ENCODE data around the gene GNAT3. TPM values are rescaled to one million over a fixed set of nuclear protein-coding genes. Genes with fewer than 3 reads are reported as not detected.

GNAT3 gene
- total and polyA plus RNA-seq, 2 of the 8 experiments (the other 6 are each of a cell fraction or from before 2014, with no cell fraction given) = not detected

DNA sequence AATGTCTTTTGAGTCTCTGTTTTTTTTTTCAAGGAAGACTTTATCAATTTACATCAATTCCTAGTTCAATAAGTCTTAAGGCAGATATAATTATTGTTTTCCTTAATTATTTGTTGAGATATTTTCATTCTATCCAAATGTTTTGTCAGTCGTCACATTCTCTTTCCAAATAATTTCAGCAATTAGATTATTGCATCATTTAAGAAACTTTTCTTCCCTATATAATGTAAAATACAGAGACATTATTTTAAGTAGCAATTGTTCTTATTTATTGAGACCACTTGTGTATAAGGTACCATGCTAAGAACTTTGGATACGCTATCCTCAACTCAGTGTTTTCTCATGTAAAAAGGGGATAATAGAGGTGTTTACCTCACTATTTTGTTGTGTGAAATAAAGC is 38.1 kb upstream of the GNAT3 start:
- H2BK5ac ChIP-seq (ENCODE audit: low read depth, low read length) = no peak overlapping the region
- H3K4ac ChIP-seq (replicated peaks; ENCODE audit: insufficient read length, low read depth, low read length) = no peak overlapping the region
- no peak for FAIRE-seq
- no peak for DNase-seq (ENCODE audit: low read depth in 1 of 2, low spot score in 2 of 2)
- CTCF ChIA-PET (ENCODE audit: partially characterized antibody) = no interaction called here
- H3K9me3 ChIP-seq (ENCODE audit: insufficient read depth in 2 of 2, low read depth in 1 of 2, low read length in 1 of 2) = no peaks in the 10 kb centered on the region
- H4K8ac ChIP-seq (ENCODE audit: extremely low read depth, insufficient read depth, low read length) = no peak overlapping the region
- H2BK20ac ChIP-seq (ENCODE audit: low read length) = no peak overlapping the region
- H2AK5ac ChIP-seq (ENCODE audit: low read depth, low read length) = no peak overlapping the region
- no peak overlapping the region for H4K91ac ChIP-seq (replicated peaks; ENCODE audit: insufficient read length, low read length)
- 92% methylated on average over 2 of the region's 2 CpGs; no CpG with 5 or more reads in 1 of the 2 experiments for WGBS, 2 experiments (ENCODE audit: extremely low coverage in 1 of 2, insufficient coverage in 1 of 2, insufficient read length in 1 of 2, insufficient replicate concordance in 2 of 2, low coverage in 1 of 2, low lambda C conversion rate in 2 of 2, missing lambda C conversion rate in 1 of 2)
- no peak overlapping the region for H4K5ac ChIP-seq (ENCODE audit: insufficient read length, low read depth, low read length)
- no peak overlapping the region for H3K18ac ChIP-seq (ENCODE audit: extremely low read depth, low read length)
- H3K4me2 ChIP-seq (ENCODE audit: insufficient read depth in 1 of 2, low read depth in 2 of 2, low read length in 2 of 2) = no peak overlapping the region
- TF ChIP-seq TAF7 (optimal IDR thresholded peaks at IDR 0.05; ENCODE audit: borderline replicate concordance, low read depth, low read length) (no peak), SIX5 (IDR thresholded peaks at IDR 0.05; ENCODE audit: low read depth, low read length) (no peak), EZH2 (IDR thresholded peaks at IDR 0.05; ENCODE audit: low read depth, low read length, severe bottlenecking) (no peak)
- H3K9ac ChIP-seq (replicated peaks in 1 of 4; ENCODE audit: extremely low read depth in 1 of 4, low read depth in 3 of 4, low read length in 3 of 4) = no peak overlapping the region
- H2BK120ac ChIP-seq (replicated peaks; ENCODE audit: low read depth, low read length) = no peak overlapping the region
- no peaks in the 10 kb centered on the region for H3K4me1 ChIP-seq (replicated peaks in 1 of 4; ENCODE audit: control insufficient read depth in 3 of 4, insufficient read depth in 4 of 4, low read length in 3 of 4)
- H3K23ac ChIP-seq (ENCODE audit: insufficient read length) = no peak overlapping the region
- H3K27ac ChIP-seq (ENCODE audit: low read depth, low read length) = no peak overlapping the region
- no peaks in the 10 kb centered on the region for H3K36me3 ChIP-seq (ENCODE audit: control insufficient read depth in 2 of 4, insufficient read depth in 4 of 4, low read length in 3 of 4)
- no peak overlapping the region for H3K4me3 ChIP-seq (ENCODE audit: extremely low read depth in 1 of 4, insufficient read depth in 2 of 4, low read depth in 3 of 4, low read length in 4 of 4)
- H2BK12ac ChIP-seq (ENCODE audit: low read depth, low read length) = no peak overlapping the region
- no peak overlapping the region for H2AFZ ChIP-seq (ENCODE audit: low read length)
- H3K14ac ChIP-seq (ENCODE audit: insufficient read length) = no peak overlapping the region
- no peak overlapping the region for H2BK15ac ChIP-seq (ENCODE audit: low read length)
- POLR2A ChIA-PET (ENCODE audit: partially characterized antibody) = no interaction called here
- no peaks in the 10 kb centered on the region for H3K23me2 ChIP-seq (ENCODE audit: low read depth, low read length)
- no peaks in the 10 kb centered on the region for H3K79me2 ChIP-seq (ENCODE audit: control insufficient read depth in 1 of 2, insufficient read depth in 2 of 2, low read length in 2 of 2)
- no peak overlapping the region for H3K56ac ChIP-seq (replicated peaks; ENCODE audit: insufficient read length, low read depth, low read length)
- no peaks in the 10 kb centered on the region for H3K27me3 ChIP-seq (replicated peaks in 1 of 4; ENCODE audit: control insufficient read depth in 3 of 4, extremely low read depth in 1 of 4, insufficient read depth in 3 of 4, low read length in 3 of 4)
- no peaks in the 10 kb centered on the region for H4K20me1 ChIP-seq (replicated peaks in 1 of 2; ENCODE audit: control insufficient read depth in 1 of 2, insufficient read depth in 2 of 2, low read length in 2 of 2)
- H3K79me1 ChIP-seq (ENCODE audit: low read depth, low read length) = no peaks in the 10 kb centered on the region

All from H1 (cell line).